A549 treated with AZD9567 at 1 μM for 4 hours (cell line): ENCODE measurements around the gene TMEM141. TPM values are rescaled to one million over a fixed set of nuclear protein-coding genes. Genes with fewer than 3 reads are reported as not detected.

Source experiments
- total RNA-seq: library from RNA; stranded (reverse); fragments of 200-300 nt; extraction: Qiagen RNA extraction; gene quantifications from 5 replicates; pipeline ENCODE4 v1.2.3, GENCODE V29; 2022; ENCODE audit not compliant: insufficient read depth

TMEM141 gene
- total RNA-seq = 58.2 to 81.2 TPM (median 76.7 TPM) in 5 replicates

DNA sequence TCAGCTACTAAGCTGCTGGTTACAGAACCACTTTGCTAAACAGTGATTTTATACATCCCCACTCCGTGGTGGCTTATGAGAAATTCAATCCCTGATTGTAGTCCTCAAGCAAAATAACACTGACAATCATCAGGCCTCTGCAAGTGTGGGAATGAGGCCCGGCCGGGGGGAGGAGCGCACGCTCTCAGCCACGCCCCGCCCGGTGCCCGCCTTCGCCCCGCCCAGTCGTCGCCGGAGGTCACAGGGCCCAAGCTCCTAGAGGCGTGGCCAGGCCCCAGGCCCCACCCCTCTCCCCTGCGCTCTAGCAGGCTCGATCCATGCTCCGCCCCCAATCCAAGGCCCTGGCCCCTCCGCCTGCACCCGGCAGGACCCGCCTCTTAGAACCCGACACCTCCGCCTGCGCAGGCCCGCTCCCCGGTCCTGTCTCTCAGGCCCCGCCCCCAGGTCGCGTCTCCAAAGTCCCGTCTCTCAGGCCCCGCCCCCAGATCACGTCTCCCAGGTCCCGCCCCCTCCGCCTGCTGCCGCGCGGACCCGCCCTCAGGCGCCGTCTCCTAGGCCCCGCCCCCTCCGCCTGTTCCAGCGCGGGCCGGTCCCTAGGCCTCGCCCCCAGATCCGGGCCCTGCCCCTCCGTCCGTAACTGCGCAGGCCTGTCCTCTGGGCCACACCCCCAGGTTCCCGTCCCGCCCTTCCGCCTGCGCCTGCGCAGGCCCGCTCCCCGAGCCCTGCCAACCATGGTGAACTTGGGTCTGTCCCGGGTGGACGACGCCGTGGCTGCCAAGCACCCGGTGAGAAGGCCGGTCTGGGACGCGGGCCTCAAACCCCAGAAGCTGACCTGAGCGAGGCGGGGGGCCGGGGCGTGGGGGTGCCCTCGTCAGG lies at the start of gene TMEM141:
TMEM141 (plus strand) TSS at position 705 of the 876 bp plus-strand sequence; CDS start at position 732, 27 bp downstream.

GRCh38 chr9:136742591-136743391 lies 48.4 kb upstream of the TMEM141 start, which contains the start of gene LCN10:
TSS of gene LCN10 (minus strand) at chr9:136742940. CDS start at chr9:136742903, 37 bp downstream.

DNA sequence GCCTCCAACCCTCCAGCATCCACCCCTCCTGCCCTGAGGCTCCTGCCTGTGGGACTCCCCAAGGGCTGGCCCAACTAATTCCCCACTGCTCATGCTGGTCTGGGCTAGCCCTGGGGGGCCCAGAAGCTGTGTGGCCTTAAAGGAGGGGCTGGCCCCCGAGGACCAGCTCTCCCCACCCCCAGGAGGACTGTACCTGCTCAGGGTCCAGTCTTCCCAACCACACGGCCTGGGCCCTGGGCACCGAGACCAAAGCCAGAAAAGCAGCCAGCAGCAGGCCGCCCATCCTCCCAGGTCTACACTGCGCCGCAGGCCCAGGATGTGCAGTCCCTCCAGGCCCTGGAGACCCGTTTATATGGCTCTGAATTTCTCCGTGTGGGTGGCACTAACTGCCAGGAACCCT lies 42.9 kb upstream of the TMEM141 start, which contains the start of gene LCN6:
LCN6 (minus strand) TSS at position 325 of the 400 bp plus-strand sequence; CDS start at position 283, 42 bp downstream.

GRCh38 chr9:136764301-136764891 lies 26.7 kb upstream of the TMEM141 start, which contains the start of gene LCN15:
TSS of gene LCN15 (minus strand) at chr9:136764518. CDS start at chr9:136764488, 30 bp downstream.

DNA sequence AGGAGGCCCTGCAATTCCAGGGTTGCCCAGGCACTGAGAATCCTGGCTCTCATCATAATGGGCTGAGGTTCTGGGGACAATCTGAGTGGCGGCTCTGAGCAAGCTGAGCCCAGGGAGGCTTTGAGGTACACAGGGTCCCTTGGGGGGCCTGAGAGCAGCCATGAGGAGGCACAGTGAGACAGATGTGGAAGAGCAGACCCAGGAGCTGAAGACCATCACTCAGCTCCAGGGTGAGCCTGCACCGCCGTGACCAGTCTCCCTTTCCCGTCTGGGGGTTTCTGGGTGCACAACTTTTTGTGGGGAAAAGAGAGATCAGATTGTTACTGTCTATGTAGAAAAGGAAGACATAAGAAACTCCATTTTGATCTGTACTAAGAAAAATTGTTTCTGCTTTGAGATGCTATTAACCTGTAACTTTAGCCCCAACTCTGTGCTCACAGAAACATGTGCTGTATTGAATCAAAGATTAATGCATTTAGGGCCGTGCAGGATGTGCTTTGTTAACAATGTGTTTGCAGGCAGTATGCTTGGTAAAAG lies 5.2 kb downstream of the TMEM141 start, which contains the start of gene CCDC183:
CCDC183 (plus strand) TSS at position 101 of the 537 bp plus-strand sequence; CDS start at position 161, 60 bp downstream.

GRCh38 chr9:136807281-136808074 lies 16.3 kb downstream of the TMEM141 start, which contains the start of gene RABL6:
TSS of gene RABL6 (plus strand) at chr9:136807948. CDS start at chr9:136808197, 249 bp downstream.

DNA sequence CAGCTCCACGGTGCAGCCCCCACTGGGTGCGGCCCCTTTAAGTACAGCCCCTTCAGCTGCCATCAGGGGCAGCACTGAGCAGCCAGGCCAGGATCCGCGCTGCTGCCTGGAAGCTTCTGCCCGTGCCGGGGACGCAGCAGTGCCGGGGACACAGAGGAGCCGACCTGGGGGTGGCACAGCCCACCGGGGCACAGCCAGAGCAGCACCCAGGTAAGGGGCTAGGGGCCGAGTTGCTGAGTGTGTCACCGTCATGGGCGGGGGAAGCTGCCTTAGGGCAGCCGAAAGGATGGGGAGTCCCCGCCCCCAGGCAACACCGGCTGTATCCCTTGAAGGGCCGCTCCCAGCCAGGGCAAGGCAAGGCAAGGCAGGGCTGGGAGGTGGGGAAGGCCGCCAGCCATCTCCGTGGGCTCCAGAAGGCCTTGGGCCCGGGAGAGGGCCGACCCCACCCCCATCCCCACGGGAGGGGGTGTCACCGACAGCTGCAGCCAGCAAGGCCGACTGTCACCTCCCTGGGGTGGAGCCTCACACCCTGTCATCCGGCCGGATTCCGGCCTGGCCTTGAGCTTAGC lies 51.3 kb downstream of the TMEM141 start, which contains the start of gene AJM1:
AJM1 (plus strand) TSS at position 99 of the 569 bp plus-strand sequence. CDS start 1,937 bp downstream, outside the sequence.

Other genes starting within 250 kb of the TMEM141 start
- gene NOTCH1, start 245.3 kb upstream of the TMEM141 start, total RNA-seq = 11.5 to 21.5 TPM (median 13.1 TPM) in 5 replicates
- gene EGFL7, start 128.4 kb upstream of the TMEM141 start, total RNA-seq = 37.1 to 59.8 TPM (median 58.8 TPM) in 5 replicates
- gene AGPAT2, start 103.9 kb upstream of the TMEM141 start, total RNA-seq = 64.9 to 105 TPM (median 101 TPM) in 5 replicates
- 3.7 to 8.1 TPM (median 7.0 TPM) in 5 replicates for gene DIPK1B, start 78.8 kb upstream of the TMEM141 start, total RNA-seq
- not detected in 5 replicates for gene LCN10, start 48.4 kb upstream of the TMEM141 start, total RNA-seq
- gene LCN6, start 42.8 kb upstream of the TMEM141 start, total RNA-seq = not detected in 5 replicates
- not detected in 5 replicates for gene LCN8, start 33.1 kb upstream of the TMEM141 start, total RNA-seq
- 0.05 to 0.08 TPM (median 0.05 TPM) in 3 of 5 replicates, not detected in the others for gene LCN15, start 26.8 kb upstream of the TMEM141 start, total RNA-seq
- gene CCDC183, start 5.0 kb downstream of the TMEM141 start, total RNA-seq = 0.39 to 0.89 TPM (median 0.44 TPM) in 4 of 5 replicates, not detected in the other
- 56.0 to 85.9 TPM (median 80.1 TPM) in 5 replicates for gene RABL6, start 16.6 kb downstream of the TMEM141 start, total RNA-seq
- 1.9 to 5.0 TPM (median 4.5 TPM) in 5 replicates for gene AJM1, start 51.1 kb downstream of the TMEM141 start, total RNA-seq
- gene PHPT1, start 58.1 kb downstream of the TMEM141 start, total RNA-seq = 301 to 333 TPM (median 305 TPM) in 5 replicates
- gene MAMDC4, start 61.0 kb downstream of the TMEM141 start, total RNA-seq = 3.8 to 5.7 TPM (median 4.6 TPM) in 5 replicates
- 355 to 516 TPM (median 465 TPM) in 5 replicates for gene EDF1, start 75.0 kb downstream of the TMEM141 start, total RNA-seq
- 28.1 to 60.7 TPM (median 48.5 TPM) in 5 replicates for gene TRAF2, start 95.2 kb downstream of the TMEM141 start, total RNA-seq
- 62.3 to 108 TPM (median 104 TPM) in 5 replicates for gene FBXW5, start 153.4 kb downstream of the TMEM141 start, total RNA-seq
- 1.0 to 1.7 TPM (median 1.3 TPM) in 4 of 5 replicates, not detected in the other for gene C8G, start 153.9 kb downstream of the TMEM141 start, total RNA-seq
- gene LCN12, start 160.9 kb downstream of the TMEM141 start, total RNA-seq = 1.3 to 2.0 TPM (median 1.6 TPM) in 4 of 5 replicates, not detected in the other
- gene PTGDS, start 186.2 kb downstream of the TMEM141 start, total RNA-seq = 0.14 to 0.73 TPM (median 0.66 TPM) in 4 of 5 replicates, not detected in the other
- gene LCNL1, start 191.6 kb downstream of the TMEM141 start, total RNA-seq = 0.02 to 0.14 TPM (median 0.10 TPM) in 4 of 5 replicates, not detected in the other
- gene PAXX, start 201.1 kb downstream of the TMEM141 start, total RNA-seq = 24.8 to 86.1 TPM (median 80.8 TPM) in 5 replicates
- 4.0 to 4.9 TPM (median 4.4 TPM) in 4 of 5 replicates, not detected in the other for gene CLIC3, start 205.2 kb downstream of the TMEM141 start, total RNA-seq
- 20.0 to 29.5 TPM (median 27.5 TPM) in 5 replicates for gene ABCA2, start 236.9 kb downstream of the TMEM141 start, total RNA-seq
- 0.03 to 0.09 TPM (median 0.03 TPM) in 4 of 5 replicates, not detected in the other for gene FUT7, start 240.7 kb downstream of the TMEM141 start, total RNA-seq